WTC11 (cell line): ENCODE results near the gene METTL1. TPM values are rescaled to one million over a fixed set of nuclear protein-coding genes. Genes with fewer than 3 reads are reported as not detected.

Experiments
- ATAC-seq: fragments of 200-7000 bp; cut with Tn5 transposase; 2 replicates; pipeline ENCODE4 v1.10.0; 2021; ENCODE audit warnings: mild to moderate bottlenecking, moderate library complexity
- CTCF ChIA-PET: fragments of 300-600 bp; sonication (Branson Sonifier 250); formaldehyde crosslinking; loops from one replicate; lab custom pipeline; 2021; ENCODE audit warnings: antibody characterized with exemption; lab: Charles Lee
- POLR2A ChIA-PET: fragments of 350-600 bp; sonication (Branson Sonifier 250); formaldehyde crosslinking; loops from one replicate; lab custom pipeline; 2021; ENCODE audit warnings: antibody characterized with exemption; lab: Charles Lee
- DNase-seq: peaks from one replicate; pipeline ENCODE4 v3.0.0; 2021; ENCODE audit warnings: low spot score
- H3K27ac Mint-ChIP-seq: 2 replicates; pipeline ENCODE4 v1.8.0; 2021; ENCODE audit warnings: mixed read lengths
- H3K27me3 Mint-ChIP-seq: 2 replicates; pipeline ENCODE4 v1.8.0; 2021; ENCODE audit warnings: low read depth, mild to moderate bottlenecking, moderate library complexity, mixed read lengths
- H3K36me3 Mint-ChIP-seq: 2 replicates; pipeline ENCODE4 v1.8.0; 2021; ENCODE audit warnings: mixed read lengths
- H3K4me1 Mint-ChIP-seq: 2 replicates; pipeline ENCODE4 v1.8.0; 2022; ENCODE audit warnings: mixed read lengths
- H3K4me3 Mint-ChIP-seq: 2 replicates; pipeline ENCODE4 v1.8.0; 2021; ENCODE audit warnings: mild to moderate bottlenecking, moderate library complexity, mixed read lengths
- H3K9me3 Mint-ChIP-seq: 2 replicates; pipeline ENCODE4 v1.8.0; 2021; ENCODE audit warnings: mixed read lengths
- CBFB ChIP-seq: sonication (generic); formaldehyde crosslinking; IDR thresholded peaks from 2 replicates; pipeline ENCODE4 v1.8.1; 2022; ENCODE audit warnings: mild to moderate bottlenecking, low read depth, missing genetic modification reagents
- FOXK1 ChIP-seq: sonication (generic); formaldehyde crosslinking; IDR thresholded peaks from 2 replicates; pipeline ENCODE4 v1.8.0; 2022; ENCODE audit warnings: mild to moderate bottlenecking, moderate library complexity, missing genetic modification reagents
- IRF2 ChIP-seq: sonication (generic); formaldehyde crosslinking; IDR thresholded peaks from 2 replicates; pipeline ENCODE4 v1.8.0; 2022; ENCODE audit warnings: low read depth, missing genetic modification reagents, borderline replicate concordance
- KAT7 ChIP-seq: sonication (generic); formaldehyde crosslinking; IDR thresholded peaks from 2 replicates; pipeline ENCODE4 v1.8.1; 2023; ENCODE audit warnings: missing genetic modification reagents, mild to moderate bottlenecking, borderline replicate concordance
- NFATC4 ChIP-seq: fragments of 250-450 bp; sonication (Bioruptor Pico); IDR thresholded peaks from 2 replicates; pipeline ENCODE4 v1.9.0; 2021; ENCODE audit warnings: mild to moderate bottlenecking
- NFYB ChIP-seq: sonication (generic); formaldehyde crosslinking; conservative IDR thresholded peaks from 2 replicates; pipeline ENCODE4 v1.8.0; 2022; ENCODE audit warnings: low read depth, missing genetic modification reagents
- RORB ChIP-seq: fragments of 250-450 bp; sonication (Bioruptor Pico); IDR thresholded peaks from 2 replicates; pipeline ENCODE4 v1.9.0; 2021; ENCODE audit warnings: mild to moderate bottlenecking
- SMAD4 ChIP-seq: sonication (generic); formaldehyde crosslinking; IDR thresholded peaks from 2 replicates; pipeline ENCODE4 v1.8.0; 2022; ENCODE audit warnings: mild to moderate bottlenecking, missing genetic modification reagents
- SOX15 ChIP-seq: fragments of 250-450 bp; sonication (Bioruptor Pico); IDR thresholded peaks from 2 replicates; pipeline ENCODE4 v1.9.0; 2021; ENCODE audit warnings: mild to moderate bottlenecking
- ZNF138 ChIP-seq: sonication (generic); formaldehyde crosslinking; conservative IDR thresholded peaks from 2 replicates; pipeline ENCODE4 v1.8.1; 2022; ENCODE audit warnings: mild to moderate bottlenecking, moderate library complexity, missing genetic modification reagents
- total RNA-seq: library from RNA; stranded (reverse); gene quantifications from 3 replicates; pipeline ENCODE4 v1.2.3, GENCODE V29; 2021
- TF ChIP-seq, protein P1 (sequence below): sonication (generic); formaldehyde crosslinking; IDR thresholded peaks from 2 replicates; pipeline ENCODE4 v1.8.1; 2022; ENCODE audit warnings: missing genetic modification reagents, borderline replicate concordance
- TF ChIP-seq, protein P2 (sequence below): fragments of 250-450 bp; sonication (Bioruptor Pico); IDR thresholded peaks from 2 replicates; pipeline ENCODE4 v1.9.0; 2021; ENCODE audit warnings: moderate library complexity, mild to moderate bottlenecking, inconsistent platforms, borderline replicate concordance
- TF ChIP-seq, protein P3 (sequence below): sonication (generic); formaldehyde crosslinking; IDR thresholded peaks from 2 replicates; pipeline ENCODE4 v1.8.1; 2023; ENCODE audit warnings: mild to moderate bottlenecking, missing genetic modification reagents, borderline replicate concordance
- TF ChIP-seq, protein P4 (sequence below): sonication (generic); formaldehyde crosslinking; IDR thresholded peaks from 2 replicates; pipeline ENCODE4 v1.8.0; 2022; ENCODE audit warnings: missing genetic modification reagents
- TF ChIP-seq, protein P5 (sequence below): fragments of 200-600 bp; IDR thresholded peaks from 2 replicates; pipeline ENCODE4 v1.8.0; 2022; ENCODE audit warnings: antibody characterized with exemption
- TF ChIP-seq, protein P6 (sequence below): fragments of 250-450 bp; sonication (Bioruptor Pico); IDR thresholded peaks from 2 replicates; pipeline ENCODE4 v1.9.0; 2021; ENCODE audit warnings: mild to moderate bottlenecking, borderline replicate concordance

The METTL1 gene
- total RNA-seq, 1 experiment from 2014 or later, result 25.5 TPM

DNA sequence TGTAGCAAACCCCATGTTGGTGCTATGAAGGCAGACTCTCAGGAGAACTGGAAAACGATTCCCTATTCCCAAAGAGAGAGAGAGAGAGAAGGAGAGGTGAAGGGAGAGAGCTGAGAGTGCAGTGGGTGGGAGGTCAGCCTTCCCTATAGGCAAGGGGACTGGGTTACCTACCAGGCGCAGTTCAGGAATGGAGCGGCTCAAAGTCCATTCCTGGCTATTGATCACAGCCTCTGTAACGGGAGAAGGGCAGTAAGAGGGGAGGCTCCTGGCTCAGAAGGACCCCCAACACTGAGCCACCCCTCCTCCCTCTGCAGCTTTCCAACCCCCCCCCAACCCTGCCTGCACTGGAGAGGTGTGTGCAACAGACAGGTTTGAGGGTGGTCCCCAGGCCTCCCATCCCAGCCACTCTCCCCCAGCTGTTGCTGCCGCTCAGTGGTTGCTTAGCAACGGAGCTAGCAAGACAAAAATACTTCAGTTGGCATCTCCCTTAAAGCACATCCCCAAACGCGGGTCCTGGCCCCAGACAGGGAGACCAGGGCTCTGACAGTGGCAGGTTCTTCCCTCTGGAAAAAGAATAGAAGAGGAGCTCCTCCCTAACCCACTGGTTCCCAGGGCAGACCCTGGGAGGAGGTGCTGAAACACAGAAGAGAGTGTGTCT lies 36.6 kb downstream of the METTL1 start:
- Mint-ChIP-seq H3K27me3 (peaks cover 95% of the 10 kb centered on the region), H3K4me3 (peak overlapping the region; percentile 75), H3K36me3 (no peaks in the 10 kb centered on the region), H3K9me3 (no peaks in the 10 kb centered on the region), H3K4me1 (peaks cover 25% of the 10 kb centered on the region), H3K27ac (no peak overlapping the region)
- POLR2A ChIA-PET, result interaction anchor here (0.7 to 2.2 kb wide), 5 partner anchors 9 to 152 kb away, joined by 3 to 12 read pairs (median 3); partner anchors contain the start of gene TSPAN31
- no peak for DNase-seq
- CTCF ChIA-PET, result interaction anchor here (0.7 to 6.6 kb wide), 23 partner anchors 10 to 276 kb away, joined by 3 to 146 read pairs (median 5); partner anchors contain the start of genes ARHGEF25, B4GALNT1, CYP27B1 and DCTN2
- no peak for TF ChIP-seq NFATC4 (CRISPR knock-in tag)
- no peak for ATAC-seq

DNA sequence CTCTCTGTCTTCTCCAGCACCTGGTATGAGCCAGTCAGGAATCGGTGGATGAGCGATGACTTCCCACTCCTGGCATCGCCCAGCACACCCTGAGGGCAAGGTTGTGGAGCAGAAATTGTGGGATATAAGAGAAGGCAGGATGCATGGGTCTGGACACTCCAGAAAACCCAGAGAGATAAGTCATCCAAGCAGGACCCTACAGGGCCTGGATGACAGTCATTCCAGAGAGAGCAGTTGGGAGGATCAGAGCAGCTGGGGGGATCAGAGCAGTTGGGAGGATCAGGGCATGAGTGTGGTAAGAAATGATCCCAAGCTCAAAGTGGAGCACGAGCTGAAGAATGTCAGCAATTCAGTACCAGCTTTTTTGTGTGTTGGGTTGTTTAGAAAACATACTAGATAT lies 37.3 kb downstream of the METTL1 start:
- TF ChIP-seq, protein P1, sequence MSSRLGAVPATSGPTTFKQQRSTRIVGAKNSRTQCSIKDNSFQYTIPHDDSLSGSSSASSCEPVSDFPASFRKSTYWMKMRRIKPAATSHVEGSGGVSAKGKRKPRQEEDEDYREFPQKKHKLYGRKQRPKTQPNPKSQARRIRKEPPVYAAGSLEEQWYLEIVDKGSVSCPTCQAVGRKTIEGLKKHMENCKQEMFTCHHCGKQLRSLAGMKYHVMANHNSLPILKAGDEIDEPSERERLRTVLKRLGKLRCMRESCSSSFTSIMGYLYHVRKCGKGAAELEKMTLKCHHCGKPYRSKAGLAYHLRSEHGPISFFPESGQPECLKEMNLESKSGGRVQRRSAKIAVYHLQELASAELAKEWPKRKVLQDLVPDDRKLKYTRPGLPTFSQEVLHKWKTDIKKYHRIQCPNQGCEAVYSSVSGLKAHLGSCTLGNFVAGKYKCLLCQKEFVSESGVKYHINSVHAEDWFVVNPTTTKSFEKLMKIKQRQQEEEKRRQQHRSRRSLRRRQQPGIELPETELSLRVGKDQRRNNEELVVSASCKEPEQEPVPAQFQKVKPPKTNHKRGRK (CRISPR knock-in tag), result no peak
- TF ChIP-seq IRF2 (no peak), SMAD4 (no peak), RORB (CRISPR knock-in tag) (no peak), SOX15 (CRISPR knock-in tag) (no peak), ZNF138 (CRISPR knock-in tag) (no peak), CBFB (CRISPR knock-in tag) (no peak), FOXK1 (no peak), NFYB (no peak), KAT7 (no peak)
- TF ChIP-seq, protein P2, sequence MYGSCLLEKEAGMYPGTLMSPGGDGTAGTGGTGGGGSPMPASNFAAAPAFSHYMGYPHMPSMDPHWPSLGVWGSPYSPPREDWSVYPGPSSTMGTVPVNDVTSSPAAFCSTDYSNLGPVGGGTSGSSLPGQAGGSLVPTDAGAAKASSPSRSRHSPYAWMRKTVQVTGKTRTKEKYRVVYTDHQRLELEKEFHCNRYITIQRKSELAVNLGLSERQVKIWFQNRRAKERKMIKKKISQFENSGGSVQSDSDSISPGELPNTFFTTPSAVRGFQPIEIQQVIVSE (CRISPR knock-in tag), result no peak
- TF ChIP-seq, protein P3, sequence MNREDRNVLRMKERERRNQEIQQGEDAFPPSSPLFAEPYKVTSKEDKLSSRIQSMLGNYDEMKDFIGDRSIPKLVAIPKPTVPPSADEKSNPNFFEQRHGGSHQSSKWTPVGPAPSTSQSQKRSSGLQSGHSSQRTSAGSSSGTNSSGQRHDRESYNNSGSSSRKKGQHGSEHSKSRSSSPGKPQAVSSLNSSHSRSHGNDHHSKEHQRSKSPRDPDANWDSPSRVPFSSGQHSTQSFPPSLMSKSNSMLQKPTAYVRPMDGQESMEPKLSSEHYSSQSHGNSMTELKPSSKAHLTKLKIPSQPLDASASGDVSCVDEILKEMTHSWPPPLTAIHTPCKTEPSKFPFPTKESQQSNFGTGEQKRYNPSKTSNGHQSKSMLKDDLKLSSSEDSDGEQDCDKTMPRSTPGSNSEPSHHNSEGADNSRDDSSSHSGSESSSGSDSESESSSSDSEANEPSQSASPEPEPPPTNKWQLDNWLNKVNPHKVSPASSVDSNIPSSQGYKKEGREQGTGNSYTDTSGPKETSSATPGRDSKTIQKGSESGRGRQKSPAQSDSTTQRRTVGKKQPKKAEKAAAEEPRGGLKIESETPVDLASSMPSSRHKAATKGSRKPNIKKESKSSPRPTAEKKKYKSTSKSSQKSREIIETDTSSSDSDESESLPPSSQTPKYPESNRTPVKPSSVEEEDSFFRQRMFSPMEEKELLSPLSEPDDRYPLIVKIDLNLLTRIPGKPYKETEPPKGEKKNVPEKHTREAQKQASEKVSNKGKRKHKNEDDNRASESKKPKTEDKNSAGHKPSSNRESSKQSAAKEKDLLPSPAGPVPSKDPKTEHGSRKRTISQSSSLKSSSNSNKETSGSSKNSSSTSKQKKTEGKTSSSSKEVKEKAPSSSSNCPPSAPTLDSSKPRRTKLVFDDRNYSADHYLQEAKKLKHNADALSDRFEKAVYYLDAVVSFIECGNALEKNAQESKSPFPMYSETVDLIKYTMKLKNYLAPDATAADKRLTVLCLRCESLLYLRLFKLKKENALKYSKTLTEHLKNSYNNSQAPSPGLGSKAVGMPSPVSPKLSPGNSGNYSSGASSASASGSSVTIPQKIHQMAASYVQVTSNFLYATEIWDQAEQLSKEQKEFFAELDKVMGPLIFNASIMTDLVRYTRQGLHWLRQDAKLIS (CRISPR knock-in tag), result no peak
- TF ChIP-seq, protein P4, sequence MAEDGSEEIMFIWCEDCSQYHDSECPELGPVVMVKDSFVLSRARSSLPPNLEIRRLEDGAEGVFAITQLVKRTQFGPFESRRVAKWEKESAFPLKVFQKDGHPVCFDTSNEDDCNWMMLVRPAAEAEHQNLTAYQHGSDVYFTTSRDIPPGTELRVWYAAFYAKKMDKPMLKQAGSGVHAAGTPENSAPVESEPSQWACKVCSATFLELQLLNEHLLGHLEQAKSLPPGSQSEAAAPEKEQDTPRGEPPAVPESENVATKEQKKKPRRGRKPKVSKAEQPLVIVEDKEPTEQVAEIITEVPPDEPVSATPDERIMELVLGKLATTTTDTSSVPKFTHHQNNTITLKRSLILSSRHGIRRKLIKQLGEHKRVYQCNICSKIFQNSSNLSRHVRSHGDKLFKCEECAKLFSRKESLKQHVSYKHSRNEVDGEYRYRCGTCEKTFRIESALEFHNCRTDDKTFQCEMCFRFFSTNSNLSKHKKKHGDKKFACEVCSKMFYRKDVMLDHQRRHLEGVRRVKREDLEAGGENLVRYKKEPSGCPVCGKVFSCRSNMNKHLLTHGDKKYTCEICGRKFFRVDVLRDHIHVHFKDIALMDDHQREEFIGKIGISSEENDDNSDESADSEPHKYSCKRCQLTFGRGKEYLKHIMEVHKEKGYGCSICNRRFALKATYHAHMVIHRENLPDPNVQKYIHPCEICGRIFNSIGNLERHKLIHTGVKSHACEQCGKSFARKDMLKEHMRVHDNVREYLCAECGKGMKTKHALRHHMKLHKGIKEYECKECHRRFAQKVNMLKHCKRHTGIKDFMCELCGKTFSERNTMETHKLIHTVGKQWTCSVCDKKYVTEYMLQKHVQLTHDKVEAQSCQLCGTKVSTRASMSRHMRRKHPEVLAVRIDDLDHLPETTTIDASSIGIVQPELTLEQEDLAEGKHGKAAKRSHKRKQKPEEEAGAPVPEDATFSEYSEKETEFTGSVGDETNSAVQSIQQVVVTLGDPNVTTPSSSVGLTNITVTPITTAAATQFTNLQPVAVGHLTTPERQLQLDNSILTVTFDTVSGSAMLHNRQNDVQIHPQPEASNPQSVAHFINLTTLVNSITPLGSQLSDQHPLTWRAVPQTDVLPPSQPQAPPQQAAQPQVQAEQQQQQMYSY (CRISPR knock-in tag), result no peak
- TF ChIP-seq, protein P5, sequence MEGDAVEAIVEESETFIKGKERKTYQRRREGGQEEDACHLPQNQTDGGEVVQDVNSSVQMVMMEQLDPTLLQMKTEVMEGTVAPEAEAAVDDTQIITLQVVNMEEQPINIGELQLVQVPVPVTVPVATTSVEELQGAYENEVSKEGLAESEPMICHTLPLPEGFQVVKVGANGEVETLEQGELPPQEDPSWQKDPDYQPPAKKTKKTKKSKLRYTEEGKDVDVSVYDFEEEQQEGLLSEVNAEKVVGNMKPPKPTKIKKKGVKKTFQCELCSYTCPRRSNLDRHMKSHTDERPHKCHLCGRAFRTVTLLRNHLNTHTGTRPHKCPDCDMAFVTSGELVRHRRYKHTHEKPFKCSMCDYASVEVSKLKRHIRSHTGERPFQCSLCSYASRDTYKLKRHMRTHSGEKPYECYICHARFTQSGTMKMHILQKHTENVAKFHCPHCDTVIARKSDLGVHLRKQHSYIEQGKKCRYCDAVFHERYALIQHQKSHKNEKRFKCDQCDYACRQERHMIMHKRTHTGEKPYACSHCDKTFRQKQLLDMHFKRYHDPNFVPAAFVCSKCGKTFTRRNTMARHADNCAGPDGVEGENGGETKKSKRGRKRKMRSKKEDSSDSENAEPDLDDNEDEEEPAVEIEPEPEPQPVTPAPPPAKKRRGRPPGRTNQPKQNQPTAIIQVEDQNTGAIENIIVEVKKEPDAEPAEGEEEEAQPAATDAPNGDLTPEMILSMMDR, result no peak
- TF ChIP-seq, protein P6, sequence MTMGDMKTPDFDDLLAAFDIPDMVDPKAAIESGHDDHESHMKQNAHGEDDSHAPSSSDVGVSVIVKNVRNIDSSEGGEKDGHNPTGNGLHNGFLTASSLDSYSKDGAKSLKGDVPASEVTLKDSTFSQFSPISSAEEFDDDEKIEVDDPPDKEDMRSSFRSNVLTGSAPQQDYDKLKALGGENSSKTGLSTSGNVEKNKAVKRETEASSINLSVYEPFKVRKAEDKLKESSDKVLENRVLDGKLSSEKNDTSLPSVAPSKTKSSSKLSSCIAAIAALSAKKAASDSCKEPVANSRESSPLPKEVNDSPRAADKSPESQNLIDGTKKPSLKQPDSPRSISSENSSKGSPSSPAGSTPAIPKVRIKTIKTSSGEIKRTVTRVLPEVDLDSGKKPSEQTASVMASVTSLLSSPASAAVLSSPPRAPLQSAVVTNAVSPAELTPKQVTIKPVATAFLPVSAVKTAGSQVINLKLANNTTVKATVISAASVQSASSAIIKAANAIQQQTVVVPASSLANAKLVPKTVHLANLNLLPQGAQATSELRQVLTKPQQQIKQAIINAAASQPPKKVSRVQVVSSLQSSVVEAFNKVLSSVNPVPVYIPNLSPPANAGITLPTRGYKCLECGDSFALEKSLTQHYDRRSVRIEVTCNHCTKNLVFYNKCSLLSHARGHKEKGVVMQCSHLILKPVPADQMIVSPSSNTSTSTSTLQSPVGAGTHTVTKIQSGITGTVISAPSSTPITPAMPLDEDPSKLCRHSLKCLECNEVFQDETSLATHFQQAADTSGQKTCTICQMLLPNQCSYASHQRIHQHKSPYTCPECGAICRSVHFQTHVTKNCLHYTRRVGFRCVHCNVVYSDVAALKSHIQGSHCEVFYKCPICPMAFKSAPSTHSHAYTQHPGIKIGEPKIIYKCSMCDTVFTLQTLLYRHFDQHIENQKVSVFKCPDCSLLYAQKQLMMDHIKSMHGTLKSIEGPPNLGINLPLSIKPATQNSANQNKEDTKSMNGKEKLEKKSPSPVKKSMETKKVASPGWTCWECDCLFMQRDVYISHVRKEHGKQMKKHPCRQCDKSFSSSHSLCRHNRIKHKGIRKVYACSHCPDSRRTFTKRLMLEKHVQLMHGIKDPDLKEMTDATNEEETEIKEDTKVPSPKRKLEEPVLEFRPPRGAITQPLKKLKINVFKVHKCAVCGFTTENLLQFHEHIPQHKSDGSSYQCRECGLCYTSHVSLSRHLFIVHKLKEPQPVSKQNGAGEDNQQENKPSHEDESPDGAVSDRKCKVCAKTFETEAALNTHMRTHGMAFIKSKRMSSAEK (CRISPR knock-in tag), result no peak
- ChIA-PET CTCF (interaction anchor here (1.1 to 6.6 kb wide), 7 partner anchors 9 to 151 kb away, joined by 3 to 146 read pairs (median 22); partner anchors contain the start of genes B4GALNT1 and PIP4K2C), POLR2A (no interaction called here)
- H3K27me3 Mint-ChIP-seq, result peaks cover 95% of the 10 kb centered on the region
- no peaks in the 10 kb centered on the region for H3K36me3 Mint-ChIP-seq
- H3K9me3 Mint-ChIP-seq, result no peaks in the 10 kb centered on the region
- DNase-seq, result no peak
- ATAC-seq, result no peak
- peaks cover 25% of the 10 kb centered on the region for H3K4me1 Mint-ChIP-seq
- H3K4me3 Mint-ChIP-seq, result no peak overlapping the region
- H3K27ac Mint-ChIP-seq, result no peak overlapping the region
